ENCODE measurements around the gene BBS9. TPM values are rescaled to one million over a fixed set of nuclear protein-coding genes. Genes with fewer than 3 reads are reported as not detected.

Gene BBS9
- total RNA-seq, 3 donors from 2014 or later, result 8.2 to 23.5 (median 15.8) TPM

DNA sequence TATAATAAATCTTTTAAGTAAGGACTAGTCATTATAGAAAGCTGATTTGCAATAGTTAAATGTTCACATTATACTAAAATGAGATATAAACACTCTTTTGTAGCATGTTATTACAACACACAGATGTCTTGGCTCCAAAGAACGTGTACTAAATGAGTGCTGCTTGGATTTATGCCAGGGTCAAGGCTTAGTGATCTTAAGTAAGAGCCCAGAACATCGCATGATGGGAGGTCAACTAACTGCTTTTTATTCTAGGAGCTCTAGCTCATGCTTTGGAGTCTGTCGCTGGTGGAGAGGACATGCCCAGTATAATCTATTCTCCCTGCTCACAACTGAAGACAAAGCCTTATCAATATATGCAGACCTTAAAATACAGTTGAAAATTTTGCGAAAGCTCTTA lies 315.1 kb downstream of the BBS9 start:
- ATAC-seq (no peak), DNase-seq (peak in 1 of 3 donors; percentile 21)
- no peaks in the 10 kb centered on the region for H3K4me1 ChIP-seq (ENCODE audit: low read depth)
- TF ChIP-seq, protein P1, sequence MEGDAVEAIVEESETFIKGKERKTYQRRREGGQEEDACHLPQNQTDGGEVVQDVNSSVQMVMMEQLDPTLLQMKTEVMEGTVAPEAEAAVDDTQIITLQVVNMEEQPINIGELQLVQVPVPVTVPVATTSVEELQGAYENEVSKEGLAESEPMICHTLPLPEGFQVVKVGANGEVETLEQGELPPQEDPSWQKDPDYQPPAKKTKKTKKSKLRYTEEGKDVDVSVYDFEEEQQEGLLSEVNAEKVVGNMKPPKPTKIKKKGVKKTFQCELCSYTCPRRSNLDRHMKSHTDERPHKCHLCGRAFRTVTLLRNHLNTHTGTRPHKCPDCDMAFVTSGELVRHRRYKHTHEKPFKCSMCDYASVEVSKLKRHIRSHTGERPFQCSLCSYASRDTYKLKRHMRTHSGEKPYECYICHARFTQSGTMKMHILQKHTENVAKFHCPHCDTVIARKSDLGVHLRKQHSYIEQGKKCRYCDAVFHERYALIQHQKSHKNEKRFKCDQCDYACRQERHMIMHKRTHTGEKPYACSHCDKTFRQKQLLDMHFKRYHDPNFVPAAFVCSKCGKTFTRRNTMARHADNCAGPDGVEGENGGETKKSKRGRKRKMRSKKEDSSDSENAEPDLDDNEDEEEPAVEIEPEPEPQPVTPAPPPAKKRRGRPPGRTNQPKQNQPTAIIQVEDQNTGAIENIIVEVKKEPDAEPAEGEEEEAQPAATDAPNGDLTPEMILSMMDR (IDR thresholded peaks at IDR 0.05), result no peak
- intact Hi-C loops (cut with DNase I, micrococcal nuclease), result no loop called here
- no peak overlapping the region for H3K4me3 ChIP-seq
- no peaks in the 10 kb centered on the region for H3K36me3 ChIP-seq (ENCODE audit: low read depth)
- H3K9me3 ChIP-seq, result no peaks in the 10 kb centered on the region

DNA sequence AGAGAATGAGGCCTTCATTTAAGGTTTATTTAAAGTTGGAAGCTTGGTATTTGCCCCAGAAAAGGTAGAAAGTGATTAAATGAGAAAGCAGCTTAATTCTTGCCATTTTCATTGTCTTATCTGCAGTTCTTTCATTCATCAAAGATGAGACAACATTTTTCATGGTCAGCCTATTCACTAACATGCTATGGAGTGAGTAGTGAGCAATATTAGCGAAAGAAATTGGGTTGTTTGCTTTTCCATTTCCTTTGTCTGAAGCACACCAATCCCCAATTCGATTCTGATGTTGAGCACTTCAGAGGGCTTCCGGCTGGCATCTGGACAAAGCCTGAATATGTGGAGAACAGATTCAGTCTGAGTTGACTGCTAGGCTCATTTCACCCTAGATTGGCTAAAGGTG lies 317.2 kb downstream of the BBS9 start:
- DNase-seq (no peak), ATAC-seq (no peak)
- no peaks in the 10 kb centered on the region for H3K36me3 ChIP-seq (ENCODE audit: low read depth)
- intact Hi-C loops (cut with DNase I, micrococcal nuclease), result no loop called here
- H3K4me1 ChIP-seq (ENCODE audit: low read depth), result no peaks in the 10 kb centered on the region
- no peaks in the 10 kb centered on the region for H3K9me3 ChIP-seq
- H3K4me3 ChIP-seq, result no peak overlapping the region
- TF ChIP-seq, protein P1 (IDR thresholded peaks at IDR 0.05), result no peak

DNA sequence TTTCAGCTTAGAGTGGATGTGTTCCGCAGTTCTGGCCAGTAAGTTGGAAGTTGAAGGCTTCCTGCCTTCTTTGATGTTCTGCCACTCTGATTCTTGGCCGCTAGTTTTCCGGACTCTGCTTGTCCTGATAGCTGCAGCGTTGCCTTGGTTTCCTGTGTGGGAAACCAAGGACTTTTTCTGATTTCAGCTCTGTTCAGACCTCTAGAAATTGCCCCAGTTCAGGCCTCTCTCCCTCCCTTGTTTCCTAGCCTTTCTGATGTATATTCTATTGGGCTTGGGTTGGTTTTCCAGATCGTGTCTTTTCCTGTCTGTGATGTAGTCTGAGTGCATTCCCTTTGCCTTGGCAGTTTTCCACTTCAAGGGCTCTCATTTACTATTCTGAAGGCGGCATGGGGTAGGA lies 318.7 kb downstream of the BBS9 start:
- intact Hi-C loops (cut with DNase I, micrococcal nuclease), result no loop called here
- no peak overlapping the region for H3K4me3 ChIP-seq
- TF ChIP-seq, protein P1 (IDR thresholded peaks at IDR 0.05), result no peak
- H3K36me3 ChIP-seq (ENCODE audit: low read depth), result no peaks in the 10 kb centered on the region
- no peak for DNase-seq
- no peaks in the 10 kb centered on the region for H3K4me1 ChIP-seq (ENCODE audit: low read depth)
- H3K9me3 ChIP-seq, result no peaks in the 10 kb centered on the region
- ATAC-seq, result no peak

DNA sequence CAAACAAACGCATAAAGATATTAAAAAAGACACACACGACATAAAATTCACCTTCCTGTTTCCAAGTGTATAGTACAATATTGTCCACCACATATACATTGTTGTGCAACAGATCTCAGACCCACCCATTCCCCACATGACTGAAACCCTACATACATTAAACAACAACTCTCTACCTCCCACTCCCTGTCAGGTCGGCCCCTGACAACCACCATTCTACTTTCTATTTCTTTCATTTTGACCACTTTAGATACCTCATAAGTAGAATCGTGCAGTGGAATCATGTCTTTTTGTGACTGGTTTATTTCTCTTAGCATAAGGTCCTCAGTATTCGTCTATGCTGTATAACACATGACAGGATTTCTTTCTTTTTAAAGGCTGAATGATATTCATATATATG lies 320.5 kb downstream of the BBS9 start:
- Histone ChIP-seq H3K4me3 (no peak overlapping the region), H3K4me1 (ENCODE audit: low read depth) (no peaks in the 10 kb centered on the region), H3K36me3 (ENCODE audit: low read depth) (no peaks in the 10 kb centered on the region), H3K9me3 (no peaks in the 10 kb centered on the region)
- no peak for DNase-seq
- intact Hi-C loops (cut with DNase I, micrococcal nuclease), result no loop called here
- TF ChIP-seq, protein P1 (IDR thresholded peaks at IDR 0.05), result no peak
- no peak for ATAC-seq

DNA sequence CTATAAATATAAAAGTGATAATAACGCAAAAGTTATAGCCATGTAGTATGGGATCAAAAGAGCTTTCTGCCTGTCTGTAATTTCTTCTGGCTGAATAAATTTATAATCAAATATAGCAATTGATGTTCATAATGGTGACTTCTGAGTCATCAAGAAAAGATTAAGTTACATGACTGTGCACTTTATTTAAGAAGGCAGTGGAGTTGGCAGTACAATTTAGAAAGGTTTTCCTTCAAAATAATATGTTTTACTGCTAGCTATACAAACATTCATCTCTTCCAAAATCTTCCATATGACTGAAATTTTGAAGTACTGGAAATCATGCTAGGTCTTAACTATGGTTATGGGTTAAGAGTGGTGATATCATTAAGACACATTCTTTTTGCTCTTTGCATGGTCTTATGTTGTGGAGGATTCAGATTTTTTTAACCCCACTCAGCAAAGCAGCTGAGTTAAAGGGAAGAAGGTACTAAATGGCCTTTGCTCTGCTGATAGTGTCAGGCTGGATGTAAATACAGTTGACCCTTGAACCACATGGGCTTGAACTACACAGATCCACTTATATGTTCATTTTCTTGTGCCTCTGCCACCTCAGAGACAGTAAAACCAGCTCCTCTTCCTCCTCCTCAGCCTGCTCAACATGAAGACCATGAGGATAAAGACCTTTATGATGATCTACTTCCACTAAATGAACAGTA lies 323.6 kb downstream of the BBS9 start:
- intact Hi-C loops (cut with DNase I, micrococcal nuclease), result no loop called here
- DNase-seq, result no peak
- H3K36me3 ChIP-seq (ENCODE audit: low read depth), result no peaks in the 10 kb centered on the region
- ATAC-seq, result peak; percentile 30
- H3K9me3 ChIP-seq, result no peaks in the 10 kb centered on the region
- TF ChIP-seq, protein P1 (IDR thresholded peaks at IDR 0.05), result no peak
- no peak overlapping the region for H3K4me3 ChIP-seq
- no peaks in the 10 kb centered on the region for H3K4me1 ChIP-seq (ENCODE audit: low read depth)

GRCh38 chr7:33457039-33457438 lies 327.7 kb downstream of the BBS9 start:
- no peak for ATAC-seq
- intact Hi-C loops (cut with DNase I, micrococcal nuclease), result no loop called here

More at GRCh38 chr7:33457039-33457438, 327.7 kb downstream of the BBS9 start:
- TF ChIP-seq, protein P1 (IDR thresholded peaks at IDR 0.05), result no peak
- no peak for DNase-seq
- Histone ChIP-seq H3K4me3 (no peak overlapping the region), H3K4me1 (ENCODE audit: low read depth) (no peaks in the 10 kb centered on the region), H3K36me3 (ENCODE audit: low read depth) (no peaks in the 10 kb centered on the region), H3K9me3 (no peaks in the 10 kb centered on the region)
